HG02642 (cell line): ENCODE data around the gene DYNLT5.
A peak's percentile ranks its signal among the peaks of the same experiment; 100 is the strongest.
"Not testable (repeated sequence)": the region's sequence is repeated elsewhere in the genome, so short reads cannot be mapped to it uniquely, and the experiment has no call there.

Source experiments
- ATAC-seq: cut with Tn5 transposase; IDR thresholded peaks from one replicate; pipeline ENCODE4 v1.9.1; 2021; ENCODE audit warnings: mild to moderate bottlenecking; ENCODE audit not compliant: unreplicated experiment, poor library complexity

The DYNLT5 gene

GRCh38 chr1:66752000-66752592 lies at the start of gene DYNLT5:
Gene DYNLT5, plus strand, starts transcription at chr1:66752459. Its CDS starts 2,200 bp downstream, at chr1:66754659.
- ATAC-seq, result peak; percentile 54

- ATAC-seq, result no peak
Measured at GRCh38 chr1:66704177-66704875, 47.9 kb upstream of the DYNLT5 start.

GRCh38 chr1:66705110-66705509 lies 47.1 kb upstream of the DYNLT5 start:
- no peak for ATAC-seq

- ATAC-seq, result no peak
Measured at GRCh38 chr1:66711420-66711819, 40.8 kb upstream of the DYNLT5 start.

GRCh38 chr1:66712839-66713238 lies 39.4 kb upstream of the DYNLT5 start:
- no peak for ATAC-seq

- no peak for ATAC-seq
Measured at GRCh38 chr1:66723985-66724384, 28.3 kb upstream of the DYNLT5 start.

- peak; percentile 87 for ATAC-seq
Measured at GRCh38 chr1:66725885-66726665, 26.2 kb upstream of the DYNLT5 start.

- ATAC-seq, result no peak
Measured at GRCh38 chr1:66728021-66728420, 24.2 kb upstream of the DYNLT5 start.

GRCh38 chr1:66728716-66729115 lies 23.5 kb upstream of the DYNLT5 start:
- ATAC-seq, result not testable (repeated sequence)

GRCh38 chr1:66729119-66729518 lies 23.1 kb upstream of the DYNLT5 start:
- ATAC-seq, result no peak

GRCh38 chr1:66729523-66729922 lies 22.7 kb upstream of the DYNLT5 start:
- ATAC-seq, result no peak

GRCh38 chr1:66730462-66730861 lies 21.8 kb upstream of the DYNLT5 start:
- no peak for ATAC-seq

- ATAC-seq, result peak; percentile 44
Measured at GRCh38 chr1:66731170-66731865, 20.9 kb upstream of the DYNLT5 start.

GRCh38 chr1:66732407-66733166 lies 19.7 kb upstream of the DYNLT5 start:
- ATAC-seq, result no peak

- ATAC-seq, result no peak
Measured at GRCh38 chr1:66733348-66734017, 18.8 kb upstream of the DYNLT5 start.

- ATAC-seq, result not testable (repeated sequence)
Measured at GRCh38 chr1:66734531-66734930, 17.7 kb upstream of the DYNLT5 start.

- ATAC-seq, result no peak
Measured at GRCh38 chr1:66737836-66738235, 14.4 kb upstream of the DYNLT5 start.

- peak; percentile 69 for ATAC-seq
Measured at GRCh38 chr1:66739401-66740157, 12.7 kb upstream of the DYNLT5 start.

- no peak for ATAC-seq
Measured at GRCh38 chr1:66745451-66745850, 6.8 kb upstream of the DYNLT5 start.
